ENCODE data around the gene GART. TPM values are rescaled to one million over a fixed set of nuclear protein-coding genes. Genes with fewer than 3 reads are reported as not detected.
A peak's percentile ranks its signal among the peaks of the same experiment; 100 is the strongest.
"Not testable (repeated sequence)": the region's sequence is repeated elsewhere in the genome, so short reads cannot be mapped to it uniquely, and the experiment has no call there.

The GART gene
- polyA plus RNA-seq (2013, experiment 1 of 2; ENCODE audit: insufficient read length): 83.7 TPM
- 81.6 TPM for polyA plus RNA-seq (2013, experiment 2 of 2; ENCODE audit: insufficient read length)

- DNase-seq: peak; percentile 77
These were observed at the start of gene GART for GRCh38 chr21:33541756-33542639. TSS of gene GART (minus strand) at chr21:33542117. CDS start at chr21:33539315, 2,802 bp downstream.

- DNase-seq: peak; percentile 82
These were observed 46.8 kb upstream of the GART start, which contains the start of gene DONSON for GRCh38 chr21:33588485-33589335. TSS of gene DONSON (minus strand) at chr21:33588684. CDS start at chr21:33588641, 43 bp downstream.

GRCh38 chr21:33587792-33588484 is 46.0 kb upstream of the GART start:
- peak; percentile 37 for DNase-seq

- DNase-seq: no peak
These were observed 45.0 kb upstream of the GART start for GRCh38 chr21:33586927-33587326.

GRCh38 chr21:33584455-33584854 is 42.5 kb upstream of the GART start:
- no peak for DNase-seq

- DNase-seq: peak; percentile 24
These were observed 37.1 kb upstream of the GART start for GRCh38 chr21:33578959-33579542.

- DNase-seq: peak; percentile 67
These were observed 36.3 kb upstream of the GART start for GRCh38 chr21:33578214-33578613.

- not testable (repeated sequence) for DNase-seq
These were observed 34.8 kb upstream of the GART start for GRCh38 chr21:33576741-33577141.

- DNase-seq: no peak
These were observed 30.4 kb upstream of the GART start for GRCh38 chr21:33572350-33572749.

- no peak for DNase-seq
These were observed 28.1 kb upstream of the GART start for GRCh38 chr21:33569991-33570390.

- no peak for DNase-seq
These were observed 26.5 kb upstream of the GART start for GRCh38 chr21:33568448-33568847.

GRCh38 chr21:33567914-33568313 is 26.0 kb upstream of the GART start:
- no peak for DNase-seq

GRCh38 chr21:33566514-33566913 is 24.6 kb upstream of the GART start:
- peak; percentile 14 for DNase-seq

- DNase-seq: no peak
These were observed 20.5 kb upstream of the GART start for GRCh38 chr21:33562389-33562788.

GRCh38 chr21:33561373-33561772 is 19.5 kb upstream of the GART start:
- DNase-seq: no peak

GRCh38 chr21:33560965-33561364 is 19.0 kb upstream of the GART start:
- DNase-seq: no peak

- DNase-seq: no peak
These were observed 17.9 kb upstream of the GART start for GRCh38 chr21:33559813-33560212.

GRCh38 chr21:33558777-33559421 is 17.0 kb upstream of the GART start:
- DNase-seq: no peak

GRCh38 chr21:33557447-33557846 is 15.5 kb upstream of the GART start:
- DNase-seq: no peak

- no peak for DNase-seq
These were observed 13.0 kb upstream of the GART start for GRCh38 chr21:33554982-33555344.

- no peak for DNase-seq
These were observed 12.5 kb upstream of the GART start for GRCh38 chr21:33554236-33554981.
